IMR-90 (cell line): Measurements from ENCODE around the gene GRB2. TPM values are rescaled to one million over a fixed set of nuclear protein-coding genes. Genes with fewer than 3 reads are reported as not detected.
A peak's percentile ranks its signal among the peaks of the same experiment; 100 is the strongest.
"Not testable (repeated sequence)": the region's sequence is repeated elsewhere in the genome, so short reads cannot be mapped to it uniquely, and the experiment has no call there.

Experiments used
- ATAC-seq: fragments of 200-7000 bp; cut with Tn5 transposase; 2 replicates; pipeline ENCODE4 v1.9.1; 2020; ENCODE audit warnings: low read depth, mild to moderate bottlenecking, moderate library complexity
- BruUV-seq: library from RNA; stranded (reverse); fragments of 400-500 nt; replicated peaks from 2 replicates; lab custom pipeline; 2021; lab: Mats Ljungman, UMichigan
- CTCF ChIA-PET: fragments of 300-600 bp; formaldehyde crosslinking; extraction: SDS; loops from one replicate; lab custom pipeline; 2021; ENCODE audit warnings: antibody characterized with exemption; lab: Yijun Ruan, JAX
- POLR2A ChIA-PET: fragments of 300-600 bp; sonication (Branson Sonifier 250); formaldehyde crosslinking; loops from one replicate; lab custom pipeline; 2022; ENCODE audit warnings: antibody characterized with exemption; ENCODE audit not compliant: unreplicated experiment; lab: Charles Lee
- DNase-seq: peaks from one replicate; pipeline ENCODE4 v3.0.0; 2013
- H2AFZ ChIP-seq: replicated peaks from 2 replicates; pipeline ENCODE3; 2013; ENCODE audit warnings: low read length, mild to moderate bottlenecking; ENCODE audit not compliant: poor library complexity
- H2AK5ac ChIP-seq: 2 replicates; pipeline ENCODE4 v1.6.1; 2013; ENCODE audit warnings: low read depth, low read length, inconsistent platforms
- H2AK9ac ChIP-seq: replicated peaks from 2 replicates; pipeline ENCODE3; 2013; ENCODE audit warnings: mild to moderate bottlenecking, low read depth, low read length, moderate library complexity; ENCODE audit not compliant: poor library complexity
- H2BK120ac ChIP-seq: 2 replicates; pipeline ENCODE4 v1.6.1; 2013; ENCODE audit warnings: low read depth, low read length, inconsistent platforms
- H2BK15ac ChIP-seq: 3 replicates; pipeline ENCODE4 v1.6.1; 2013; ENCODE audit warnings: low read depth, low read length, inconsistent platforms
- H2BK20ac ChIP-seq: 2 replicates; pipeline ENCODE4 v1.6.1; 2013; ENCODE audit warnings: low read depth, mild to moderate bottlenecking, inconsistent platforms, low read length, moderate library complexity
- H2BK5ac ChIP-seq: 2 replicates; pipeline ENCODE4 v1.6.1; 2013; ENCODE audit warnings: mild to moderate bottlenecking, low read depth, low read length, inconsistent platforms; ENCODE audit not compliant: poor library complexity, severe bottlenecking
- H3K14ac ChIP-seq: replicated peaks from 2 replicates; pipeline ENCODE4 v1.6.1; 2013; ENCODE audit warnings: low read depth, low read length, inconsistent platforms
- H3K18ac ChIP-seq: 2 replicates; pipeline ENCODE4 v1.6.1; 2013; ENCODE audit warnings: low read depth, low read length, control low read depth
- H3K23ac ChIP-seq: 2 replicates; pipeline ENCODE4 v1.6.1; 2013; ENCODE audit warnings: low read depth, low read length, inconsistent platforms
- H3K27ac ChIP-seq: 2 replicates; pipeline ENCODE4 v1.5.1; 2013; ENCODE audit warnings: mild to moderate bottlenecking, control low read depth, low read length; ENCODE audit not compliant: insufficient read depth
- H3K27me3 ChIP-seq: 2 replicates; pipeline ENCODE4 v1.6.1; 2013; ENCODE audit warnings: low read length; ENCODE audit not compliant: control insufficient read depth, insufficient read depth
- H3K36me3 ChIP-seq: 2 replicates; pipeline ENCODE4 v1.6.1; 2013; ENCODE audit warnings: low read length, mixed read lengths; ENCODE audit not compliant: control insufficient read depth, insufficient read depth
- H3K4ac ChIP-seq: 2 replicates; pipeline ENCODE4 v1.6.1; 2013; ENCODE audit warnings: low read depth, low read length, inconsistent platforms
- H3K4me1 ChIP-seq: 2 replicates; pipeline ENCODE4 v1.6.1; 2013; ENCODE audit warnings: low read length, mixed read lengths; ENCODE audit not compliant: control insufficient read depth, insufficient read depth
- H3K4me2 ChIP-seq: 2 replicates; pipeline ENCODE4 v1.6.1; 2013; ENCODE audit warnings: low read depth, mild to moderate bottlenecking, control low read depth, low read length, moderate library complexity
- H3K4me3 ChIP-seq: 2 replicates; pipeline ENCODE4 v1.5.1; 2013; ENCODE audit warnings: low read depth, mild to moderate bottlenecking, control low read depth, low read length, moderate library complexity; ENCODE audit not compliant: insufficient read depth
- H3K56ac ChIP-seq: 2 replicates; pipeline ENCODE4 v1.6.1; 2013; ENCODE audit warnings: low read length, inconsistent platforms; ENCODE audit not compliant: insufficient read depth; ENCODE audit errors: extremely low read depth
- H3K79me1 ChIP-seq, 2 experiments: 2 replicates each; pipeline ENCODE4 v1.6.1; 2013; ENCODE audit warnings: low read length in 2 of 2, inconsistent platforms in 1 of 2, low read depth in 1 of 2
- H3K9ac ChIP-seq: 2 replicates; pipeline ENCODE4 v1.6.1; 2013; ENCODE audit warnings: low read depth, low read length, control low read depth
- H3K9me1 ChIP-seq: 2 replicates; pipeline ENCODE4 v1.6.1; 2013; ENCODE audit warnings: low read length, inconsistent platforms; ENCODE audit not compliant: insufficient read depth
- H3K9me3 ChIP-seq: 2 replicates; pipeline ENCODE4 v1.6.1; 2013; ENCODE audit warnings: low read length; ENCODE audit not compliant: control insufficient read depth, insufficient read depth
- H4K20me1 ChIP-seq: 2 replicates; pipeline ENCODE4 v1.6.1; 2013; ENCODE audit warnings: low read length, inconsistent platforms; ENCODE audit not compliant: insufficient read depth
- H4K5ac ChIP-seq: 2 replicates; pipeline ENCODE4 v1.6.1; 2013; ENCODE audit warnings: mild to moderate bottlenecking, low read depth, low read length, control low read depth
- H4K8ac ChIP-seq, 2 experiments: 2 replicates each; pipeline ENCODE4 v1.6.1; 2013; ENCODE audit warnings: low read depth in 2 of 2, low read length in 2 of 2, control low read depth in 1 of 2, inconsistent platforms in 1 of 2
- H4K91ac ChIP-seq: 2 replicates; pipeline ENCODE4 v1.6.1; 2013; ENCODE audit warnings: low read depth, low read length, inconsistent platforms; ENCODE audit not compliant: insufficient read depth
- BHLHE40 ChIP-seq: fragments of 150-350 bp; IDR thresholded peaks from 2 replicates; pipeline ENCODE4 v1.6.1; 2016; ENCODE audit warnings: mild to moderate bottlenecking, low read depth, low read length
- CEBPB ChIP-seq: IDR thresholded peaks from 2 replicates; pipeline ENCODE4 v1.6.1; 2012; ENCODE audit warnings: low read depth, low read length, improper control_type of control experiment
- WGBS, 2 experiments: methylation state at CpG; one replicate each; pipeline versions ENCODE4 v1.1.5 to v1.1.7; 2013; ENCODE audit warnings: missing lambda C conversion rate in 2 of 2; ENCODE audit not compliant: insufficient read length in 1 of 2; ENCODE audit errors: extremely low coverage in 2 of 2; 5-methylcytosine and 5-hydroxymethylcytosine counted together
- dilution Hi-C: fragments of 300-500 bp; cut with HindIII; formaldehyde crosslinking; loops from one replicate; pipeline ENCODE4 v1.14.3; 2018; ENCODE audit warnings: low sequenced_read_pairs; ENCODE audit not compliant: unreplicated experiment
- in situ Hi-C: fragments of 300-500 bp; cut with MboI; formaldehyde crosslinking; loops from 3 replicates; pipeline ENCODE4 v1.14.3; 2019; ENCODE audit warnings: low sequenced_read_pairs, inconsistent platforms, mixed read lengths
- intact Hi-C: fragments of 100-400 bp; cut with micrococcal nuclease; formaldehyde crosslinking; loops from 2 replicates; pipeline ENCODE4 v1.10.0; 2022
- polyA plus RNA-seq, 3 experiments: library from polyadenylated mRNA; depleted of rRNA; stranded (reverse); fragments of >200 nt; gene quantifications; 2 replicates each; pipeline ENCODE4 v1.2.3, GENCODE V29; 2012; ENCODE audit warnings: low replicate concordance in 1 of 3
- total RNA-seq: library from RNA; depleted of rRNA; stranded (reverse); fragments of >200 nt; gene quantifications from 2 replicates; pipeline ENCODE4 v1.2.3, GENCODE V29; 2012

GRB2 gene
- total and polyA plus RNA-seq, 2 of the 4 experiments (the other 2 are of a cell fraction) = 49.3 to 62.1 TPM

GRCh38 chr17:75380315-75380714 lies 25.2 kb downstream of the GRB2 start:
- ATAC-seq = peak; percentile 86
- no peak overlapping the region for H3K27ac ChIP-seq

GRCh38 chr17:75379426-75379825 lies 26.1 kb downstream of the GRB2 start:
- H3K4me1 ChIP-seq, H3K27ac ChIP-seq, H3K18ac ChIP-seq, DNase-seq, BruUV-seq, H4K8ac ChIP-seq, H2BK15ac ChIP-seq, H3K23ac ChIP-seq, H3K9me3 ChIP-seq, H4K91ac ChIP-seq, intact Hi-C loops, H3K56ac ChIP-seq, dilution Hi-C loops, in situ Hi-C loops, H2BK5ac ChIP-seq, H4K5ac ChIP-seq, H2BK120ac ChIP-seq, H3K14ac ChIP-seq, POLR2A ChIA-PET, H3K27me3 ChIP-seq, H3K4me3 ChIP-seq, H3K9ac ChIP-seq, H2AK5ac ChIP-seq, H2BK20ac ChIP-seq, H2AFZ ChIP-seq, H2AK9ac ChIP-seq, ATAC-seq, H3K36me3 ChIP-seq, H3K4ac ChIP-seq, H3K4me2 ChIP-seq: not testable (repeated sequence)
- no CpG with 5 or more reads among the region's 1 CpG for WGBS, 2 experiments
- CTCF ChIA-PET = interaction anchor here (1.7 kb wide), 1 partner anchor 9 kb away, joined by 6 read pairs; no protein-coding TSS in a partner anchor
- peaks cover 63% of the 10 kb centered on the region for H4K20me1 ChIP-seq
- H3K9me1 ChIP-seq = peaks cover 16% of the 10 kb centered on the region
- H3K79me1 ChIP-seq = peaks cover 24 to 69% of the 10 kb centered on the region in 2 experiments

More at GRCh38 chr17:75380315-75380714, 25.2 kb downstream of the GRB2 start:
- H3K36me3 ChIP-seq = peaks cover 7% of the 10 kb centered on the region
- no peak overlapping the region for H2BK20ac ChIP-seq
- no peak for TF ChIP-seq BHLHE40
- peak; percentile 56 for TF ChIP-seq CEBPB
- intact Hi-C loops (no loop called here), in situ Hi-C loops (no loop called here), dilution Hi-C loops (no loop called here)
- H4K20me1 ChIP-seq = peaks cover 60% of the 10 kb centered on the region
- H2AFZ ChIP-seq = no peak overlapping the region
- ChIA-PET CTCF (interaction anchor here (0.7 to 1.7 kb wide), 6 partner anchors 10 to 253 kb away, joined by 3 to 7 read pairs (median 6); partner anchors contain the start of gene SMIM5), POLR2A (interaction anchor here (1.0 kb wide), 1 partner anchor 13 kb away, joined by 6 read pairs; no protein-coding TSS in a partner anchor)
- DNase-seq = peak; percentile 77
- H2BK15ac ChIP-seq = no peak overlapping the region
- H3K23ac ChIP-seq = no peak overlapping the region
- H2BK5ac ChIP-seq = peak overlapping the region; percentile 36
- no peak overlapping the region for H3K4ac ChIP-seq
- H3K27me3 ChIP-seq = no peaks in the 10 kb centered on the region
- no TSS peak for BruUV-seq
- H2AK9ac ChIP-seq = no peak overlapping the region
- peaks cover 19% of the 10 kb centered on the region for H3K9me1 ChIP-seq
- no peaks in the 10 kb centered on the region for H3K9me3 ChIP-seq
- no peak overlapping the region for H3K4me3 ChIP-seq
- H3K18ac ChIP-seq = no peak overlapping the region
- H2BK120ac ChIP-seq = no peak overlapping the region
- H4K91ac ChIP-seq = no peak overlapping the region
- no peak overlapping the region for H4K5ac ChIP-seq
- no peak overlapping the region for H3K14ac ChIP-seq
- H3K4me1 ChIP-seq = peaks cover 4% of the 10 kb centered on the region
- no peak overlapping the region for H3K56ac ChIP-seq
- H4K8ac ChIP-seq = no peak overlapping the region
- peaks cover 19 to 68% of the 10 kb centered on the region in 2 experiments for H3K79me1 ChIP-seq
- H3K4me2 ChIP-seq = no peak overlapping the region
- H3K9ac ChIP-seq = no peak overlapping the region
- H2AK5ac ChIP-seq = no peak overlapping the region
